Smooth muscle cell (in vitro differentiated cells): ENCODE results near the gene OVCA2. TPM values are rescaled to one million over a fixed set of nuclear protein-coding genes. Genes with fewer than 3 reads are reported as not detected.

Source experiments
- DNase-seq: peaks from one replicate; lab custom pipeline; 2025; ENCODE audit not compliant: unreplicated experiment; lab: John Stamatoyannopoulos, UW
- H2AFZ ChIP-seq: fragments of 200-600 bp; sonication (generic); 2 replicates; pipeline ENCODE4 v1.6.0; 2016; ENCODE audit warnings: antibody characterized with exemption, low read depth, mild to moderate bottlenecking
- H3F3A ChIP-seq: fragments of 200-600 bp; sonication (generic); 2 replicates; pipeline ENCODE4 v1.6.0; 2017; ENCODE audit warnings: antibody characterized with exemption, low read depth
- H3K27ac ChIP-seq: fragments of 200-600 bp; sonication (generic); 2 replicates; pipeline ENCODE4 v1.5.1; 2016; ENCODE audit warnings: low read depth, mild to moderate bottlenecking
- H3K27me3 ChIP-seq: fragments of 200-600 bp; sonication (generic); 2 replicates; pipeline ENCODE4 v1.6.1; 2016; ENCODE audit warnings: low read depth, mild to moderate bottlenecking
- H3K36me3 ChIP-seq: fragments of 200-600 bp; sonication (generic); 2 replicates; pipeline ENCODE4 v1.5.1; 2016; ENCODE audit warnings: low read depth
- H3K4me1 ChIP-seq: fragments of 200-600 bp; sonication (generic); 2 replicates; pipeline ENCODE4 v1.5.1; 2016; ENCODE audit warnings: low read depth
- H3K4me2 ChIP-seq: fragments of 200-600 bp; sonication (generic); 2 replicates; pipeline ENCODE4 v1.6.0; 2016; ENCODE audit warnings: mild to moderate bottlenecking
- H3K4me3 ChIP-seq: fragments of 200-600 bp; sonication (generic); 2 replicates; pipeline ENCODE4 v1.5.1; 2016; ENCODE audit warnings: mild to moderate bottlenecking
- H3K79me2 ChIP-seq: fragments of 200-600 bp; sonication (generic); 2 replicates; pipeline ENCODE4 v1.6.0; 2016; ENCODE audit warnings: low read depth, mild to moderate bottlenecking
- H3K9ac ChIP-seq: fragments of 200-600 bp; sonication (generic); 2 replicates; pipeline ENCODE4 v1.6.0; 2016; ENCODE audit warnings: low read depth
- H3K9me3 ChIP-seq: fragments of 200-600 bp; sonication (generic); replicated peaks from 2 replicates; pipeline ENCODE4 v1.5.1; 2016; ENCODE audit warnings: low read depth
- H4K20me1 ChIP-seq: fragments of 200-600 bp; sonication (generic); 2 replicates; pipeline ENCODE4 v1.6.0; 2016; ENCODE audit warnings: low read depth
- CTCF ChIP-seq: fragments of 200-600 bp; sonication (generic); IDR thresholded peaks from 2 replicates; pipeline ENCODE4 v1.5.1; 2017; ENCODE audit warnings: borderline replicate concordance, mild to moderate bottlenecking, antibody characterized with exemption; ENCODE audit not compliant: insufficient read depth, poor library complexity, severe bottlenecking
- WGBS: methylation state at CpG from one replicate; pipeline ENCODE4 v1.1.7; 2016; ENCODE audit warnings: low lambda C conversion rate; 5-methylcytosine and 5-hydroxymethylcytosine counted together
- polyA plus RNA-seq: library from polyadenylated mRNA; unstranded; fragments of >200 nt; fragmentation: Nextera tagmentation; extraction: Ambion mirVana; gene quantifications from 2 replicates; pipeline ENCODE4 v1.2.1, GENCODE V29; 2016
- total RNA-seq: library from RNA; depleted of rRNA; stranded (reverse); fragments of >200 nt; gene quantifications from 2 replicates; pipeline ENCODE4 v1.2.3, GENCODE V29; 2014

The OVCA2 gene
- total and polyA plus RNA-seq, 2 experiments from 2014 or later, result 46.7 to 47.6 TPM

GRCh38 chr17:2018716-2019510 lies 22.9 kb upstream of the OVCA2 start:
- Histone ChIP-seq H3K79me2 (no peaks in the 10 kb centered on the region), H3K4me2 (no peak overlapping the region), H3F3A (no peaks in the 10 kb centered on the region), H3K9ac (no peak overlapping the region), H3K9me3 (no peaks in the 10 kb centered on the region), H2AFZ (no peak overlapping the region), H3K27ac (no peak overlapping the region), H4K20me1 (no peaks in the 10 kb centered on the region), H3K36me3 (no peaks in the 10 kb centered on the region), H3K27me3 (peaks cover 56% of the 10 kb centered on the region), H3K4me1 (peaks cover 5% of the 10 kb centered on the region), H3K4me3 (no peak overlapping the region)
- WGBS, result 87% methylated on average over 24 of the region's 24 CpGs
- no peak for TF ChIP-seq CTCF
- no peak for DNase-seq

- 87% methylated on average over 8 of the region's 8 CpGs for WGBS
- no peak overlapping the region for H2AFZ ChIP-seq
- no peaks in the 10 kb centered on the region for H3F3A ChIP-seq
- H3K27me3 ChIP-seq, result peaks cover 64% of the 10 kb centered on the region
- H3K9me3 ChIP-seq, result no peaks in the 10 kb centered on the region
- no peak overlapping the region for H3K4me3 ChIP-seq
- TF ChIP-seq CTCF, result no peak
- H3K4me1 ChIP-seq, result peaks cover 13% of the 10 kb centered on the region
- no peak overlapping the region for H3K4me2 ChIP-seq
- H3K27ac ChIP-seq, result no peak overlapping the region
- H3K36me3 ChIP-seq, result no peaks in the 10 kb centered on the region
- H3K9ac ChIP-seq, result no peak overlapping the region
- no peaks in the 10 kb centered on the region for H3K79me2 ChIP-seq
- no peak for DNase-seq
- no peaks in the 10 kb centered on the region for H4K20me1 ChIP-seq
Measured at GRCh38 chr17:2019723-2020122, 22.1 kb upstream of the OVCA2 start.

GRCh38 chr17:2020721-2021120 lies 21.1 kb upstream of the OVCA2 start:
- 83% methylated on average over 8 of the region's 8 CpGs for WGBS
- H3K27me3 ChIP-seq, result peaks cover 74% of the 10 kb centered on the region
- H3F3A ChIP-seq, result no peaks in the 10 kb centered on the region
- no peak for DNase-seq
- H4K20me1 ChIP-seq, result no peaks in the 10 kb centered on the region
- TF ChIP-seq CTCF, result no peak
- H2AFZ ChIP-seq, result no peak overlapping the region
- no peaks in the 10 kb centered on the region for H3K79me2 ChIP-seq
- H3K9me3 ChIP-seq, result no peaks in the 10 kb centered on the region
- H3K9ac ChIP-seq, result no peak overlapping the region
- H3K4me2 ChIP-seq, result no peak overlapping the region
- no peaks in the 10 kb centered on the region for H3K36me3 ChIP-seq
- H3K4me1 ChIP-seq, result peaks cover 20% of the 10 kb centered on the region
- no peak overlapping the region for H3K27ac ChIP-seq
- H3K4me3 ChIP-seq, result no peak overlapping the region

GRCh38 chr17:2022647-2023240 lies 19.1 kb upstream of the OVCA2 start:
- WGBS, result 88% methylated on average over 15 of the region's 15 CpGs

More at GRCh38 chr17:2022647-2023240, 19.1 kb upstream of the OVCA2 start:
- no peaks in the 10 kb centered on the region for H3K9me3 ChIP-seq
- H3K9ac ChIP-seq, result no peak overlapping the region
- no peaks in the 10 kb centered on the region for H3F3A ChIP-seq
- no peaks in the 10 kb centered on the region for H3K36me3 ChIP-seq
- H3K79me2 ChIP-seq, result no peaks in the 10 kb centered on the region
- TF ChIP-seq CTCF, result no peak
- no peak overlapping the region for H3K4me2 ChIP-seq
- DNase-seq, result no peak
- no peak overlapping the region for H2AFZ ChIP-seq
- no peaks in the 10 kb centered on the region for H4K20me1 ChIP-seq
- H3K27me3 ChIP-seq, result peaks cover 89% of the 10 kb centered on the region
- H3K4me3 ChIP-seq, result no peak overlapping the region
- H3K27ac ChIP-seq, result no peak overlapping the region
- peaks cover 22% of the 10 kb centered on the region for H3K4me1 ChIP-seq
